Measurements from ENCODE around the gene ZNF70.

DNA sequence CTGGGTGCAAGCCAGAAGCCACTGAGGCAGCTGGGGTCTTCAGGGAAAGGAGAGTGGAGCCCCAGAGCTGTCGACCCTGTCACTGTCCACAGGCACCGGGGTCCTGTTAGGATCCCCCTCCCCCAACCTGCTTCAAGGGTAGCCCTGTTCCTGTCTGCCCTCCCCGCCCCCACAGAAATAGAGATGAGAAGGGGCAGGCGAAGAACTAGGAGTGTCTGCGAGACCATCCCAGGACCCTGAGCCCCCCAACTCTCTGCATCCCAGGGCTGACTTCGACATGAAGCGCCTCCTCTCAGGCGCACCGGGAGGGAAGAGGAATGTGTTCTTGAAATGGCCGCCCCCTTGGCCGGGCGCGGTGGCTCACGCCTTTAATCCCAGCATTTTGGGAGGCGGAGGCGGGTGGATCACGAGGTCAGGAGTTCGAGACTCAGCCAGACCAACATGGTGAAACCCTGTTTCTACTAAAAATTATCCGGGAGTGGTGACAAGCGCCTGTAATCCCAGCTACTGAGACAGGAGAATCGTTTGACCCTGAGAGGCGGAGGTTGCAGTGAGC, 607 bp upstream of the ZNF70 start:
- TF ChIP-seq, protein P1, sequence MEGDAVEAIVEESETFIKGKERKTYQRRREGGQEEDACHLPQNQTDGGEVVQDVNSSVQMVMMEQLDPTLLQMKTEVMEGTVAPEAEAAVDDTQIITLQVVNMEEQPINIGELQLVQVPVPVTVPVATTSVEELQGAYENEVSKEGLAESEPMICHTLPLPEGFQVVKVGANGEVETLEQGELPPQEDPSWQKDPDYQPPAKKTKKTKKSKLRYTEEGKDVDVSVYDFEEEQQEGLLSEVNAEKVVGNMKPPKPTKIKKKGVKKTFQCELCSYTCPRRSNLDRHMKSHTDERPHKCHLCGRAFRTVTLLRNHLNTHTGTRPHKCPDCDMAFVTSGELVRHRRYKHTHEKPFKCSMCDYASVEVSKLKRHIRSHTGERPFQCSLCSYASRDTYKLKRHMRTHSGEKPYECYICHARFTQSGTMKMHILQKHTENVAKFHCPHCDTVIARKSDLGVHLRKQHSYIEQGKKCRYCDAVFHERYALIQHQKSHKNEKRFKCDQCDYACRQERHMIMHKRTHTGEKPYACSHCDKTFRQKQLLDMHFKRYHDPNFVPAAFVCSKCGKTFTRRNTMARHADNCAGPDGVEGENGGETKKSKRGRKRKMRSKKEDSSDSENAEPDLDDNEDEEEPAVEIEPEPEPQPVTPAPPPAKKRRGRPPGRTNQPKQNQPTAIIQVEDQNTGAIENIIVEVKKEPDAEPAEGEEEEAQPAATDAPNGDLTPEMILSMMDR (IDR thresholded peaks at IDR 0.05) = no peak
- TF ChIP-seq POLR2AphosphoS5 (IDR thresholded peaks at IDR 0.05) (no peak), EP300 (IDR thresholded peaks at IDR 0.05) (no peak), POLR2A (IDR thresholded peaks at IDR 0.05) (no peak)
